Measurements from ENCODE around the gene ASTL.
"Not testable (repeated sequence)": the region's sequence is repeated elsewhere in the genome, so short reads cannot be mapped to it uniquely, and the experiment has no call there.

The ASTL gene

GRCh38 chr2:96146153-96146880, 8.0 kb upstream of the ASTL start:
- DNase-seq (ENCODE audit: low spot score) = peak; percentile 59

GRCh38 chr2:96145848-96146152, 7.5 kb upstream of the ASTL start:
- no peak for DNase-seq (ENCODE audit: low spot score)

GRCh38 chr2:96145036-96145847, 6.9 kb upstream of the ASTL start, which contains the start of gene DUSP2:
Gene DUSP2 (minus strand): TSS chr2:96145440. CDS start chr2:96145354, 86 bp downstream.
- peak; percentile 44 for DNase-seq (ENCODE audit: low spot score)

GRCh38 chr2:96144481-96145035, 6.3 kb upstream of the ASTL start:
- no peak for DNase-seq (ENCODE audit: low spot score)

GRCh38 chr2:96143848-96144480, 5.7 kb upstream of the ASTL start:
- DNase-seq (ENCODE audit: low spot score) = no peak

GRCh38 chr2:96143231-96143847, 5.0 kb upstream of the ASTL start:
- no peak for DNase-seq (ENCODE audit: low spot score)

- no peak for DNase-seq (ENCODE audit: low spot score)
Observed at GRCh38 chr2:96142217-96143113, 4.2 kb upstream of the ASTL start.

GRCh38 chr2:96141624-96141967, 3.3 kb upstream of the ASTL start:
- DNase-seq (ENCODE audit: low spot score) = not testable (repeated sequence)

GRCh38 chr2:96140941-96141623, 2.8 kb upstream of the ASTL start:
- DNase-seq (ENCODE audit: low spot score) = no peak

- no peak for DNase-seq (ENCODE audit: low spot score)
Observed at GRCh38 chr2:96139181-96139758, 968 bp upstream of the ASTL start.

- no peak for DNase-seq (ENCODE audit: low spot score)
Observed at GRCh38 chr2:96137321-96138178, 752 bp downstream of the ASTL start.

- DNase-seq (ENCODE audit: low spot score) = no peak
Observed at GRCh38 chr2:96136129-96136720, 2.1 kb downstream of the ASTL start.

GRCh38 chr2:96135621-96136020, 2.7 kb downstream of the ASTL start:
- DNase-seq (ENCODE audit: low spot score) = no peak

GRCh38 chr2:96135171-96135570, 3.1 kb downstream of the ASTL start:
- DNase-seq (ENCODE audit: low spot score) = no peak

- no peak for DNase-seq (ENCODE audit: low spot score)
Observed at GRCh38 chr2:96134421-96134820, 3.9 kb downstream of the ASTL start.

GRCh38 chr2:96131813-96132745, 6.2 kb downstream of the ASTL start:
- DNase-seq (ENCODE audit: low spot score) = no peak

- DNase-seq (ENCODE audit: low spot score) = no peak
Observed at GRCh38 chr2:96131152-96131812, 7.0 kb downstream of the ASTL start.

All from pons (tissue), 1 donor.